Choroid plexus epithelial cell (primary cell): ENCODE results near the gene KLHL22.
"Not testable (repeated sequence)": the region's sequence is repeated elsewhere in the genome, so short reads cannot be mapped to it uniquely, and the experiment has no call there.

Source experiments
- DNase-seq: peaks from one replicate; pipeline ENCODE4 v3.0.0-alpha.2; 2010; ENCODE audit warnings: low read depth
- H3K4me3 ChIP-seq: 2 replicates; pipeline ENCODE4 v1.5.1; 2011; ENCODE audit warnings: low read depth, mild to moderate bottlenecking, control low read depth, low read length, moderate library complexity
- CTCF ChIP-seq: conservative IDR thresholded peaks from 2 replicates; pipeline ENCODE4 v1.5.1; 2011; ENCODE audit warnings: low read depth, mild to moderate bottlenecking, control low read depth, inconsistent platforms, low read length, moderate library complexity

Gene KLHL22

GRCh38 chr22:20516399-20516798, 20.8 kb upstream of the KLHL22 start:
- no peak for TF ChIP-seq CTCF
- no peak overlapping the region for H3K4me3 ChIP-seq
- no peak for DNase-seq

GRCh38 chr22:20514658-20515406, 19.2 kb upstream of the KLHL22 start:
- TF ChIP-seq CTCF = no peak
- peak; percentile 91 for DNase-seq
- H3K4me3 ChIP-seq = no peak overlapping the region

GRCh38 chr22:20511578-20512229, 16.1 kb upstream of the KLHL22 start:
- no peak for TF ChIP-seq CTCF
- no peak overlapping the region for H3K4me3 ChIP-seq
- DNase-seq = no peak

- DNase-seq = no peak
- H3K4me3 ChIP-seq = no peak overlapping the region
- no peak for TF ChIP-seq CTCF
Measured at GRCh38 chr22:20510811-20511577, 15.4 kb upstream of the KLHL22 start.

GRCh38 chr22:20509344-20510047, 13.9 kb upstream of the KLHL22 start:
- TF ChIP-seq CTCF = no peak
- peak; percentile 95 for DNase-seq
- peak overlapping the region; percentile 77 for H3K4me3 ChIP-seq

GRCh38 chr22:20508815-20509271, 13.2 kb upstream of the KLHL22 start:
- TF ChIP-seq CTCF = no peak
- peak overlapping the region; percentile 77 for H3K4me3 ChIP-seq
- no peak for DNase-seq

- DNase-seq = not testable (repeated sequence)
- H3K4me3 ChIP-seq = peak overlapping the region; percentile 77
Measured at GRCh38 chr22:20508067-20508755, 12.6 kb upstream of the KLHL22 start.
